Caco-2 (cell line): Measurements from ENCODE around the gene SLC17A7. TPM values are rescaled to one million over a fixed set of nuclear protein-coding genes. Genes with fewer than 3 reads are reported as not detected.

Source experiments
- BruUV-seq: library from RNA; stranded (reverse); fragments of 400-500 nt; replicated peaks from 2 replicates; lab custom pipeline; 2021; lab: Mats Ljungman, UMichigan
- CTCF ChIA-PET: fragments of 300-600 bp; sonication (Branson Sonifier 250); formaldehyde crosslinking; loops from one replicate; lab custom pipeline; 2022; ENCODE audit warnings: antibody characterized with exemption; lab: Charles Lee
- POLR2A ChIA-PET: fragments of 300-600 bp; sonication (Branson Sonifier 250); formaldehyde crosslinking; loops from one replicate; lab custom pipeline; 2022; ENCODE audit warnings: antibody characterized with exemption; lab: Charles Lee
- DNase-seq, 2 experiments: peaks; one replicate each; pipeline versions ENCODE4 v3.0.0 to v3.0.0-alpha.2; 2020 to 2022
- H3K27me3 ChIP-seq: replicated peaks from 2 replicates; pipeline ENCODE4 v1.6.0; 2011; ENCODE audit warnings: low read length; ENCODE audit not compliant: control insufficient read depth, insufficient read depth
- H3K36me3 ChIP-seq: 2 replicates; pipeline ENCODE4 v1.5.1; 2011; ENCODE audit warnings: low read length; ENCODE audit not compliant: control insufficient read depth, insufficient read depth
- H3K4me1 ChIP-seq: fragments of 250-450 bp; sonication (Bioruptor Pico); 2 replicates; pipeline ENCODE4 v1.5.1; 2020; ENCODE audit warnings: mild to moderate bottlenecking
- H3K4me3 ChIP-seq: 2 replicates; pipeline ENCODE4 v1.5.1; 2011; ENCODE audit warnings: low read depth, mild to moderate bottlenecking, control low read depth, low read length
- H3K9me3 ChIP-seq: fragments of 250-450 bp; sonication (Bioruptor Pico); 2 replicates; pipeline ENCODE4 v1.5.1; 2020; ENCODE audit warnings: mild to moderate bottlenecking, moderate library complexity
- H3K27ac Mint-ChIP-seq: one replicate; pipeline ENCODE4 v1.8.0; 2022; ENCODE audit warnings: mixed read lengths; ENCODE audit not compliant: unreplicated experiment
- H3K27me3 Mint-ChIP-seq: one replicate; pipeline ENCODE4 v1.8.0; 2022; ENCODE audit warnings: mixed read lengths; ENCODE audit not compliant: insufficient read depth, unreplicated experiment
- H3K36me3 Mint-ChIP-seq: one replicate; pipeline ENCODE4 v1.8.0; 2022; ENCODE audit warnings: mild to moderate bottlenecking, mixed read lengths; ENCODE audit not compliant: insufficient read depth, unreplicated experiment
- H3K4me1 Mint-ChIP-seq: one replicate; pipeline ENCODE4 v1.8.0; 2022; ENCODE audit warnings: low read depth, mixed read lengths; ENCODE audit not compliant: unreplicated experiment
- H3K4me3 Mint-ChIP-seq: one replicate; pipeline ENCODE4 v1.8.0; 2022; ENCODE audit warnings: mild to moderate bottlenecking, moderate library complexity, mixed read lengths; ENCODE audit not compliant: unreplicated experiment
- H3K9me3 Mint-ChIP-seq: one replicate; pipeline ENCODE4 v1.8.0; 2022; ENCODE audit warnings: mixed read lengths; ENCODE audit not compliant: unreplicated experiment
- intact Hi-C: fragments of 100-400 bp; cut with micrococcal nuclease; formaldehyde crosslinking; loops from one replicate; pipeline ENCODE4 v1.10.0; 2022; ENCODE audit not compliant: unreplicated experiment
- total RNA-seq: library from RNA; stranded (reverse); gene quantifications from 2 replicates; pipeline ENCODE4 v1.2.3, GENCODE V29; 2022
- TF ChIP-seq, protein P1 (sequence below), 2 experiments: fragments of 200-600 bp in 1 of 2; IDR thresholded peaks; 1 replicate in 1 of 2; 2 replicates in 1 of 2; pipeline versions ENCODE4 v1.5.1 to v1.8.0; 2011 to 2022; ENCODE audit warnings: antibody characterized with exemption in 1 of 2, control low read depth in 1 of 2, inconsistent platforms in 1 of 2, low read depth in 1 of 2, low read length in 1 of 2, mild to moderate bottlenecking in 1 of 2, moderate library complexity in 1 of 2; ENCODE audit not compliant: insufficient read depth in 1 of 2, severe bottlenecking in 1 of 2, unreplicated experiment in 1 of 2

The SLC17A7 gene
- total RNA-seq, 1 experiment from 2014 or later, result 0.36 TPM

DNA sequence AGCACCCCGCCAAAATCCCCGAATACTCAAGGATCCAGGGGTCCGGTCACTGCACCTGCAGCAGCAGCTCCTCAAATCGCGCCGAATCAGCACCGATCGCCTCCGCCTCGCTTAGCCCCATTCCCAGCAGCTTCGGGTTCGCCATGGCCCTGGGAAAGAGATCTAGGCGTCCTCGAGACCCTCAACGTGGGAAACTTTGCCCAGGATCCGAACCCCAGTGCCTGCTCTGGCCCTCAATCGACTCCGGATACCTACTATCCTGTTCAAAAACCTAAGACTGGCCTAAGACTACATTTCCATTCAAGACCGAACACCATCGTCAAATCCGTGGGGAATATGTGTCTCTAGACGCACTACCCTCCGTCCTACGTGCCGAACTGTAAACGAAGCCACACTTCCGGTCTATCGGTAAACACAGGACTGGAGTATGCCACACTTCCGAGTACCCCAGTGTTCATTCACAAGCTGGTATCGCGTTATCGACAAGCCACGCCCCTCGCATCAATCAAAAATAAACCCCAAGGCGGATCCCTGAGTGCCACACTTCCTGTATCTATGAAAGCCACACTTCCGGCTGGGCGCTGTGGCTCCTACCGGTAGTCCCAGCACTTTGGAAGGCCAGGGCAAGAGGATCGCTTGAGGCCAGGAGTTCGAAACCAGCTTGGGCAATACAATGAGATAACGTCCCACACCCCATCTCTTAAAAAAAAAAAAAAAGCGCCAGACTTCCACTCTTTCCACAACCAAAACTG lies 10.3 kb upstream of the SLC17A7 start, which contains the start of gene PIH1D1:
Gene PIH1D1, minus strand, starts transcription at position 385 of the 752 bp plus-strand sequence. Its CDS starts 240 bp downstream, at position 145.
- ChIA-PET POLR2A (interaction anchor here (0.6 to 1.6 kb wide), 7 partner anchors 9 to 1088 kb away, joined by 3 to 10 read pairs (median 5); partner anchors contain the start of genes PRMT1, RRAS, RUVBL2 and TMEM143), CTCF (interaction anchor here (0.6 to 1.9 kb wide), 7 partner anchors 9 to 354 kb away, joined by 3 to 5 read pairs (median 5); no protein-coding TSS in a partner anchor)
- Mint-ChIP-seq H3K9me3 (no peaks in the 10 kb centered on the region), H3K36me3 (peaks cover 60% of the 10 kb centered on the region), H3K27ac (peak within 1 kb of the TSS; percentile 100), H3K4me3 (peak within 1 kb of the TSS; percentile 98), H3K4me1 (peaks cover 10% of the 10 kb centered on the region), H3K27me3 (no peaks in the 10 kb centered on the region)
- DNase-seq, result peak; percentile 98 to 99
- H3K27me3 ChIP-seq, result no peaks in the 10 kb centered on the region
- H3K4me3 ChIP-seq, result peak within 1 kb of the TSS; percentile 73
- H3K4me1 ChIP-seq, result peaks cover 6% of the 10 kb centered on the region; the same call in 1 of the 2 replicates
- peaks cover 5% of the 10 kb centered on the region for H3K36me3 ChIP-seq
- no peaks in the 10 kb centered on the region for H3K9me3 ChIP-seq
- TF ChIP-seq, protein P1, sequence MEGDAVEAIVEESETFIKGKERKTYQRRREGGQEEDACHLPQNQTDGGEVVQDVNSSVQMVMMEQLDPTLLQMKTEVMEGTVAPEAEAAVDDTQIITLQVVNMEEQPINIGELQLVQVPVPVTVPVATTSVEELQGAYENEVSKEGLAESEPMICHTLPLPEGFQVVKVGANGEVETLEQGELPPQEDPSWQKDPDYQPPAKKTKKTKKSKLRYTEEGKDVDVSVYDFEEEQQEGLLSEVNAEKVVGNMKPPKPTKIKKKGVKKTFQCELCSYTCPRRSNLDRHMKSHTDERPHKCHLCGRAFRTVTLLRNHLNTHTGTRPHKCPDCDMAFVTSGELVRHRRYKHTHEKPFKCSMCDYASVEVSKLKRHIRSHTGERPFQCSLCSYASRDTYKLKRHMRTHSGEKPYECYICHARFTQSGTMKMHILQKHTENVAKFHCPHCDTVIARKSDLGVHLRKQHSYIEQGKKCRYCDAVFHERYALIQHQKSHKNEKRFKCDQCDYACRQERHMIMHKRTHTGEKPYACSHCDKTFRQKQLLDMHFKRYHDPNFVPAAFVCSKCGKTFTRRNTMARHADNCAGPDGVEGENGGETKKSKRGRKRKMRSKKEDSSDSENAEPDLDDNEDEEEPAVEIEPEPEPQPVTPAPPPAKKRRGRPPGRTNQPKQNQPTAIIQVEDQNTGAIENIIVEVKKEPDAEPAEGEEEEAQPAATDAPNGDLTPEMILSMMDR (IDR thresholded peaks at IDR 0.05; ENCODE audit: insufficient read depth in 1 of 2, low read depth in 1 of 2, low read length in 1 of 2, severe bottlenecking in 1 of 2, unreplicated experiment in 1 of 2), result no peak
- intact Hi-C loops, result loop anchor here (1.0 kb wide), 1 partner anchor 8 kb away; no protein-coding TSS in a partner anchor
- BruUV-seq, result TSS peak; percentile 86

DNA sequence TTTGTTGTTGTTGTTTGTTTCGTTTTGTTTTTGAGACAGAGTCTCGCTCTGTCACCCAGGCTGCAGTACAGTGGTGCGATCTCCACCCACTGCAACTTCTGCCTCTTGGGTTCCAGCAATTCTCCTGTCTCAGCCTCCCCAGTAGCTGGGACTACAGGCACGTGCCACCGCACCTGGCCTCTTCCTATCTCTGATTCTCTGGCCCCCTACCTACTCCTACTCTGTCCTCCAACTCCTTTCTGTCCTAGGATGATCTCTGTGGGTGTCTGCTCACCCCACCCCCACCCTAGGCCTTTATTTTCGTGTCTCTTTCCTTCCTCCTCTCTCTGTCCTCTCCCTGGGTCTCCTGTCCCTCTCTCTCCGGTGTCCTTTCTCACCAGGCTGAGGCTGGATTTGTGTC lies 9.1 kb upstream of the SLC17A7 start:
- Mint-ChIP-seq H3K9me3 (no peaks in the 10 kb centered on the region), H3K4me3 (peak overlapping the region; percentile 98), H3K27ac (no peak overlapping the region), H3K27me3 (no peaks in the 10 kb centered on the region), H3K4me1 (peaks cover 10% of the 10 kb centered on the region), H3K36me3 (peaks cover 65% of the 10 kb centered on the region)
- no peaks in the 10 kb centered on the region for H3K9me3 ChIP-seq
- BruUV-seq, result no TSS peak
- no peak for DNase-seq
- POLR2A ChIA-PET, result no interaction called here
- H3K4me3 ChIP-seq, result peak overlapping the region; percentile 73
- peaks cover 5% of the 10 kb centered on the region for H3K36me3 ChIP-seq
- CTCF ChIA-PET, result interaction anchor here (0.6 kb wide), 1 partner anchor 34 kb away, joined by 6 read pairs; no protein-coding TSS in a partner anchor
- peaks cover 6% of the 10 kb centered on the region; the same call in 1 of the 2 replicates for H3K4me1 ChIP-seq
- H3K27me3 ChIP-seq, result no peaks in the 10 kb centered on the region
- intact Hi-C loops, result no loop called here
- TF ChIP-seq, protein P1 (IDR thresholded peaks at IDR 0.05; ENCODE audit: insufficient read depth in 1 of 2, low read depth in 1 of 2, low read length in 1 of 2, severe bottlenecking in 1 of 2, unreplicated experiment in 1 of 2), result no peak

DNA sequence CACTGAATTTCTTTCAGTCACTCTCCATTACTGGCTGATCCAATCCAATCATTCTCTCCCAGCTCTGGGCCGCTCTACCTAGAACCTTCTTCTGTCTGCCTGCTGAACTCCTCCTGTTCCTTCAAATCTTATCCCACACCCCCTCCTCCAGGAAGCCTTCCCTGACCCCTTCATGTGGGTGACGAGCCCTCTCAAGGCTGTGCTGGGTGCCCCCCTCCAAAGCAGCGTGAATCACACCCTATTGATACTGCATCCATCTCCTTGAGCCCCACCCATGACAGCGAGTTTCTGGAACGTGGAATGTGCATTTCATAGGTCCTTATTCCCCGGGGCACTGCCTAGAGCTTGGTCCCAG lies 7.1 kb upstream of the SLC17A7 start:
- Histone ChIP-seq H3K27me3 (no peaks in the 10 kb centered on the region), H3K36me3 (peaks cover 5% of the 10 kb centered on the region; the same call in 1 of the 2 replicates), H3K4me1 (no peaks in the 10 kb centered on the region), H3K4me3 (no peak overlapping the region), H3K9me3 (no peaks in the 10 kb centered on the region)
- Mint-ChIP-seq H3K4me3 (peak overlapping the region; percentile 11), H3K9me3 (no peaks in the 10 kb centered on the region), H3K27ac (peak overlapping the region; percentile 49), H3K4me1 (peaks cover 16% of the 10 kb centered on the region), H3K27me3 (no peaks in the 10 kb centered on the region), H3K36me3 (peaks cover 62% of the 10 kb centered on the region)
- intact Hi-C loops, result no loop called here
- ChIA-PET POLR2A (no interaction called here), CTCF (no interaction called here)
- no TSS peak for BruUV-seq
- TF ChIP-seq, protein P1 (IDR thresholded peaks at IDR 0.05; ENCODE audit: insufficient read depth in 1 of 2, low read depth in 1 of 2, low read length in 1 of 2, severe bottlenecking in 1 of 2, unreplicated experiment in 1 of 2), result no peak
- DNase-seq, result no peak
